ENCODE data around the gene ZDHHC11B. TPM values are rescaled to one million over a fixed set of nuclear protein-coding genes. Genes with fewer than 3 reads are reported as not detected.
"Not testable (repeated sequence)": the region's sequence is repeated elsewhere in the genome, so short reads cannot be mapped to it uniquely, and the experiment has no call there.

The ZDHHC11B gene
- total RNA-seq, 1 experiment from 2014 or later = 1.4 TPM

DNA sequence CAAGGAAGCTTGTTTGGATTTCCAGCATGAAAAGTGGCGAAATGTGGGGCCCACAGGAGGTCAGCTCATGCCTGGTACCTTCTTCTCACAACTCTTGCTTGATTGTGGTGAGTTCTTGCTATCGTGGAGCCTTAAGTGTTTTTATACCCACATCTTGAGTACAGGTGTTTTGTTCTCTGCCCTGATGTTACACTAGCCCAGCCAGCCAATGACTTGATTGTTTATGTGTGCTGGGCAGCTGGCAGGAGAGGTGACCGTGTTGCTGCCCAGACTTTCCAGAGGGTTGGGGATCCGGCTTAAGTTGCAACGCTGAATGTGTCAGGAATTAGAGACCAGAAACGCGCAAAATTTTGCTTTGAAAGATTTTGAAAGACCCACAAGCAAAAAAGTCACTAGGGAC is 67.4 kb downstream of the ZDHHC11B start:
- Mint-ChIP-seq H3K27me3 (ENCODE audit: low read depth) (peaks cover 71% of the 10 kb centered on the region), H3K4me3 (no peak overlapping the region), H3K36me3 (ENCODE audit: insufficient read depth in 1 of 3, low read depth in 3 of 3) (no peaks in the 10 kb centered on the region), H3K27ac (no peak overlapping the region), H3K4me1 (peaks cover 3 to 4% of the 10 kb centered on the region in 2 experiments; a peak in 2 of 4 replicates), H3K9me3 (peaks cover 11 to 20% of the 10 kb centered on the region in 2 experiments; a peak in 4 of 5 replicates)
- Histone ChIP-seq H4K20me1 (ENCODE audit: control insufficient read depth, insufficient read depth, insufficient read length) (no peaks in the 10 kb centered on the region), H2AK5ac (ENCODE audit: insufficient read length, low read length) (no peak overlapping the region), H3K4me1 (ENCODE audit: insufficient read depth, low read length) (no peaks in the 10 kb centered on the region), H3K27ac (ENCODE audit: insufficient read length, low read depth, low read length) (no peak overlapping the region), H2BK20ac (ENCODE audit: low read depth, low read length, poor library complexity, severe bottlenecking) (no peak overlapping the region), H4K8ac (replicated peaks; ENCODE audit: insufficient read length, low read depth, low read length) (no peak overlapping the region), H3K18ac (ENCODE audit: insufficient read length, low read depth, low read length) (no peak overlapping the region), H2BK12ac (ENCODE audit: insufficient read length, low read depth, low read length) (no peak overlapping the region), H3K23me2 (ENCODE audit: insufficient read length, low read depth, low read length, poor library complexity, severe bottlenecking) (no peaks in the 10 kb centered on the region), H3K14ac (ENCODE audit: insufficient read depth, low read length) (no peak overlapping the region), H3K56ac (ENCODE audit: insufficient read length, low read depth, low read length) (no peak overlapping the region), H4K91ac (ENCODE audit: insufficient read length, low read depth, low read length) (no peak overlapping the region), H3K4me2 (ENCODE audit: insufficient read depth, insufficient read length, low read length) (no peak overlapping the region), H2BK5ac (ENCODE audit: insufficient read length, low read length) (no peak overlapping the region), H3T11ph (ENCODE audit: low read length) (no peak overlapping the region), H3K79me2 (ENCODE audit: insufficient read depth, low read length) (no peaks in the 10 kb centered on the region), H3K27me3 (ENCODE audit: insufficient read depth, low read length) (no peaks in the 10 kb centered on the region), H3K9me3 (ENCODE audit: control insufficient read depth, low read depth, low read length) (no peaks in the 10 kb centered on the region), H2AFZ (ENCODE audit: low read length) (no peak overlapping the region), H4K5ac (ENCODE audit: insufficient read length, low read depth, low read length) (no peak overlapping the region), H3K4ac (ENCODE audit: low read depth, low read length) (no peak overlapping the region), H2BK120ac (ENCODE audit: low read depth, low read length, poor library complexity, severe bottlenecking) (no peak overlapping the region), H2BK15ac (ENCODE audit: low read depth, low read length) (no peak overlapping the region), H3K79me1 (ENCODE audit: insufficient read depth, low read depth, low read length, poor library complexity, severe bottlenecking) (no peaks in the 10 kb centered on the region), H3K23ac (ENCODE audit: insufficient read length, low read depth, low read length) (no peak overlapping the region), H3K9ac (ENCODE audit: extremely low read depth, insufficient read length, low read length) (no peak overlapping the region)
- DNase-seq = no peak
- TF ChIP-seq, protein P1, sequence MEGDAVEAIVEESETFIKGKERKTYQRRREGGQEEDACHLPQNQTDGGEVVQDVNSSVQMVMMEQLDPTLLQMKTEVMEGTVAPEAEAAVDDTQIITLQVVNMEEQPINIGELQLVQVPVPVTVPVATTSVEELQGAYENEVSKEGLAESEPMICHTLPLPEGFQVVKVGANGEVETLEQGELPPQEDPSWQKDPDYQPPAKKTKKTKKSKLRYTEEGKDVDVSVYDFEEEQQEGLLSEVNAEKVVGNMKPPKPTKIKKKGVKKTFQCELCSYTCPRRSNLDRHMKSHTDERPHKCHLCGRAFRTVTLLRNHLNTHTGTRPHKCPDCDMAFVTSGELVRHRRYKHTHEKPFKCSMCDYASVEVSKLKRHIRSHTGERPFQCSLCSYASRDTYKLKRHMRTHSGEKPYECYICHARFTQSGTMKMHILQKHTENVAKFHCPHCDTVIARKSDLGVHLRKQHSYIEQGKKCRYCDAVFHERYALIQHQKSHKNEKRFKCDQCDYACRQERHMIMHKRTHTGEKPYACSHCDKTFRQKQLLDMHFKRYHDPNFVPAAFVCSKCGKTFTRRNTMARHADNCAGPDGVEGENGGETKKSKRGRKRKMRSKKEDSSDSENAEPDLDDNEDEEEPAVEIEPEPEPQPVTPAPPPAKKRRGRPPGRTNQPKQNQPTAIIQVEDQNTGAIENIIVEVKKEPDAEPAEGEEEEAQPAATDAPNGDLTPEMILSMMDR (conservative IDR thresholded peaks at IDR 0.05) = no peak
- WGBS (ENCODE audit: extremely low coverage, insufficient read length, low lambda C conversion rate) = no CpG with 5 or more reads among the region's 7 CpGs

DNA sequence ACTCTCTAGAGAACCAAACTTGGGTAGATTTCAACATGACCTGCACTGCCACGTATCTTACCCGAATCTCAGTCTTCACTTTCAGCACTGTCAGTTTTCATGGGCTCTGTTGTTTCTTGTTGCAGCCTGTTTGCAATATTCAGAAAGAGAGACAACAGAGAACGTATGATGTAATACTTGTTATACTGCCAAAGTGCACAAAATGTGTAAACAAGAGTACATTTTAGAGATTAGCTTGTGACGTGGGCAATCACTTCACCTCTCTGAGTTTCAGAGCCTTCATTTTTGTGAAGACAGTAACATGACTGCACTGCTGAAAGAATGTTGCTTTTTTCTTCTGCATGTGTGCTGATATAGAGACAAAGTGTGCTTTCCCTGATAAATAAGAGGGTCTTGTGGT is 67.8 kb downstream of the ZDHHC11B start:
- not testable (repeated sequence) for H2BK5ac ChIP-seq (ENCODE audit: insufficient read length, low read length); H2BK120ac ChIP-seq (ENCODE audit: low read depth, low read length, poor library complexity, severe bottlenecking); H4K5ac ChIP-seq (ENCODE audit: insufficient read length, low read depth, low read length); DNase-seq; H3K4me1 ChIP-seq (ENCODE audit: insufficient read depth, low read length); H3K27me3 ChIP-seq (ENCODE audit: insufficient read depth, low read length); H3K36me3 Mint-ChIP-seq (ENCODE audit: insufficient read depth in 1 of 3, low read depth in 3 of 3); H3K4ac ChIP-seq (ENCODE audit: low read depth, low read length); H2BK15ac ChIP-seq (ENCODE audit: low read depth, low read length); H4K91ac ChIP-seq (ENCODE audit: insufficient read length, low read depth, low read length); H3K56ac ChIP-seq (ENCODE audit: insufficient read length, low read depth, low read length); H3K9ac ChIP-seq (ENCODE audit: extremely low read depth, insufficient read length, low read length); H3K9me3 ChIP-seq (ENCODE audit: control insufficient read depth, low read depth, low read length); H3K23me2 ChIP-seq (ENCODE audit: insufficient read length, low read depth, low read length, poor library complexity, severe bottlenecking); H3K4me2 ChIP-seq (ENCODE audit: insufficient read depth, insufficient read length, low read length); H3K18ac ChIP-seq (ENCODE audit: insufficient read length, low read depth, low read length); H2AFZ ChIP-seq (ENCODE audit: low read length); H3K79me1 ChIP-seq (ENCODE audit: insufficient read depth, low read depth, low read length, poor library complexity, severe bottlenecking); H2AK5ac ChIP-seq (ENCODE audit: insufficient read length, low read length); H3K23ac ChIP-seq (ENCODE audit: insufficient read length, low read depth, low read length); H3K27ac ChIP-seq (ENCODE audit: insufficient read length, low read depth, low read length); H3K4me3 Mint-ChIP-seq; H3K27ac Mint-ChIP-seq; H2BK12ac ChIP-seq (ENCODE audit: insufficient read length, low read depth, low read length); H2BK20ac ChIP-seq (ENCODE audit: low read depth, low read length, poor library complexity, severe bottlenecking); H4K20me1 ChIP-seq (ENCODE audit: control insufficient read depth, insufficient read depth, insufficient read length); H3K4me1 Mint-ChIP-seq; H4K8ac ChIP-seq (replicated peaks; ENCODE audit: insufficient read length, low read depth, low read length); H3K14ac ChIP-seq (ENCODE audit: insufficient read depth, low read length); H3K79me2 ChIP-seq (ENCODE audit: insufficient read depth, low read length); H3T11ph ChIP-seq (ENCODE audit: low read length)
- peaks cover 67% of the 10 kb centered on the region for H3K27me3 Mint-ChIP-seq (ENCODE audit: low read depth)
- peaks cover 11 to 20% of the 10 kb centered on the region in 2 experiments; a peak in 4 of 5 replicates for H3K9me3 Mint-ChIP-seq
- WGBS (ENCODE audit: extremely low coverage, insufficient read length, low lambda C conversion rate) = no CpG with 5 or more reads among the region's 4 CpGs
